NCI-H446 (cell line): Measurements from ENCODE around the gene KLHDC4.
"Not testable (repeated sequence)": the region's sequence is repeated elsewhere in the genome, so short reads cannot be mapped to it uniquely, and the experiment has no call there.

Experiments used
- DNase-seq, 2 experiments: peaks; one replicate each; lab custom pipeline; 2025; lab: John Stamatoyannopoulos, UW

KLHDC4 gene

GRCh38 chr16:87684106-87684677, 81.6 kb downstream of the KLHDC4 start:
- DNase-seq: no peak

- DNase-seq: no peak
Measured at GRCh38 chr16:87682852-87683399, 82.9 kb downstream of the KLHDC4 start.

- no peak for DNase-seq
Measured at GRCh38 chr16:87681981-87682570, 83.7 kb downstream of the KLHDC4 start.

GRCh38 chr16:87681051-87681602, 84.7 kb downstream of the KLHDC4 start:
- DNase-seq: not testable (repeated sequence)

- DNase-seq: no peak
Measured at GRCh38 chr16:87680272-87680644, 85.5 kb downstream of the KLHDC4 start.

GRCh38 chr16:87679593-87680271, 86.1 kb downstream of the KLHDC4 start:
- no peak for DNase-seq

GRCh38 chr16:87678618-87679017, 87.2 kb downstream of the KLHDC4 start:
- DNase-seq: no peak

GRCh38 chr16:87677830-87678229, 88.0 kb downstream of the KLHDC4 start:
- DNase-seq: no peak

GRCh38 chr16:87675111-87675719, 90.6 kb downstream of the KLHDC4 start:
- DNase-seq: no peak

GRCh38 chr16:87674419-87674818, 91.4 kb downstream of the KLHDC4 start:
- no peak for DNase-seq

- no peak for DNase-seq
Measured at GRCh38 chr16:87671715-87672270, 94.0 kb downstream of the KLHDC4 start.

- no peak for DNase-seq
Measured at GRCh38 chr16:87671221-87671620, 94.6 kb downstream of the KLHDC4 start.

GRCh38 chr16:87669672-87670071, 96.1 kb downstream of the KLHDC4 start:
- no peak for DNase-seq

- no peak for DNase-seq
Measured at GRCh38 chr16:87667946-87668345, 97.8 kb downstream of the KLHDC4 start.

- DNase-seq: no peak
Measured at GRCh38 chr16:87667443-87667842, 98.3 kb downstream of the KLHDC4 start.

- no peak for DNase-seq
Measured at GRCh38 chr16:87666919-87667318, 98.9 kb downstream of the KLHDC4 start.

- no peak for DNase-seq
Measured at GRCh38 chr16:87665193-87665592, 100.6 kb downstream of the KLHDC4 start.

GRCh38 chr16:87664792-87665191, 101.0 kb downstream of the KLHDC4 start:
- DNase-seq: no peak

GRCh38 chr16:87662254-87663204, 103.3 kb downstream of the KLHDC4 start:
- DNase-seq: no peak

GRCh38 chr16:87661561-87661960, 104.2 kb downstream of the KLHDC4 start:
- DNase-seq: no peak
